ENCODE results near the gene LRCH3.
"Not testable (repeated sequence)": the region's sequence is repeated elsewhere in the genome, so short reads cannot be mapped to it uniquely, and the experiment has no call there.

LRCH3 gene

GRCh38 chr3:197921429-197922275 is 130.6 kb downstream of the LRCH3 start:
- DNase-seq (ENCODE audit: low read depth, low spot score): not testable (repeated sequence)

DNA sequence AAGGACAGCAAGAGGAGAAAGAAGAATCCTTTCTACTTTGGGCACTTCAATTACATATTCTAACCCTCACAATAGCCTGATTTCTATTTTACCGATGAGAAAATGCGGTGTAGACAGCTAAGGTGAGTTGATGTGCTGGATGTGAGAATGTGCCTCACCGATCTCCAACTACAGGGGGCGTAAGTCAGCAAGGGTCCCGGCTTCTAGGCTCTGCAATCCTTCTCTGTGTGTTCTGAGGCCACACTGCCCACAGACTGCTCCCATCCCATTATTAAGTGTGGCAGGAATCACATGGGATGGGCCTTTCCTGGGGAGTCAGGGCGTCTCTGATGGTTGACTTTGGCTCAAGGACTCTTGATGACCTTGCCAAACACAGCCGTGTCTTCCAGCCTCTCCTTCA is 135.4 kb downstream of the LRCH3 start:
- no peak for DNase-seq (ENCODE audit: low read depth, low spot score)

GRCh38 chr3:197927578-197927977 is 136.5 kb downstream of the LRCH3 start:
- DNase-seq (ENCODE audit: low read depth, low spot score): not testable (repeated sequence)

DNA sequence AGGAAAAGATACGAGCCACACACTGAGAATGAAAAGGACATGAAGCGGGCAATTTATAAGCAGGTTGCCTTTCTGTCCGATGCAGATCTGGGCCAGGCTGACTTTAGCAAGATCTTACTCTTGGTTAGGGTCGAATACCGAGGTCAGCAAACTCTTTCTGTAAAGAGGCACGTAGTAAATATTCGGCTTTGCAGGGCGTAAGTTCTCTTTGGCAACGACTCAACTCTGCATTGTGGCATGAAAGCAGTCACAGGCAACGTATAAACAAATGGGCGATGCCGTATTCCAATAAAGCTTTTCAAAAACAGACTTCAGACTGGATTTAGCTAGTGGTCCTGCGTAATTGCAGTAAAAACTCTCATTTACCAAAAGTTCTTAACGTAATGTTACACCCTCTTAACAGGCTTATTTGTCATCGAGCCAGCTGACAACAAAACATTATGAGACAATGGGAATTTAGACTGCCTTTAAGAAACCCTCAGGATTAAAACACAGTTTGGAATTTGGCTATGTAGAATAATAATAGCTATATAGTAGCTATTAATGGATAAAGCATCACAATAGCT is 145.8 kb downstream of the LRCH3 start:
- DNase-seq (ENCODE audit: low read depth, low spot score): no peak

All from activated naive CD8-positive, alpha-beta T cell treated with anti-CD3 and anti-CD28 coated beads, Interleukin-2, amount 50 U/mL, for 16 hours (primary cell).